Measurements from ENCODE around the gene S1PR2. TPM values are rescaled to one million over a fixed set of nuclear protein-coding genes. Genes with fewer than 3 reads are reported as not detected.

The S1PR2 gene
- total and polyA plus RNA-seq, 9 of the 15 experiments (the other 6 are each of a cell fraction or from before 2014, with no cell fraction given) = 1.5 to 3.9 (median 2.0) TPM

- Histone ChIP-seq H3K79me2 (ENCODE audit: control insufficient read depth, insufficient read depth, low read length) (peaks cover 17% of the 10 kb centered on the region), H3K4me2 (ENCODE audit: insufficient read depth, low read length) (no peak overlapping the region), H3K9ac (ENCODE audit: insufficient read depth in 1 of 2, low read depth in 2 of 2, low read length in 2 of 2) (peak overlapping the region in 1 of 2 experiments; percentile 70; a peak in 2 of 4 replicates), H2AFZ (ENCODE audit: low read depth, low read length) (no peak overlapping the region), H3K4me1 (replicated peaks in 1 of 2; ENCODE audit: control insufficient read depth in 2 of 2, insufficient read depth in 2 of 2, low read length in 2 of 2) (peaks cover 22 to 43% of the 10 kb centered on the region in 2 experiments; a peak in 4 of 5 replicates), H3K9me1 (ENCODE audit: control insufficient read depth, insufficient read depth, low read length) (no peaks in the 10 kb centered on the region), H3K27me3 (ENCODE audit: control insufficient read depth in 2 of 2, insufficient read depth in 2 of 2, low read length in 2 of 2) (no peaks in the 10 kb centered on the region), H3K36me3 (ENCODE audit: control insufficient read depth, insufficient read depth, low read length) (peaks cover 11% of the 10 kb centered on the region; the same call in 1 of the 3 replicates), H4K20me1 (replicated peaks; ENCODE audit: control insufficient read depth, insufficient read depth, low read length) (0 out of 2 replicates have a peak, but pooled peaks cover 4% of the 10 kb centered on the region), H3K9me3 (replicated peaks; ENCODE audit: control insufficient read depth, insufficient read depth, low read depth, low read length) (no peaks in the 10 kb centered on the region), H3K4me3 (no peak overlapping the region), H3K27ac (ENCODE audit: extremely low read depth, low read depth, low read length) (no peak overlapping the region)
- ChIA-PET CTCF (ENCODE audit: low intra/inter-chr PET ratio) (interaction anchor here (2.0 kb wide), 1 partner anchor 23 kb away, joined by 8 read pairs; no protein-coding TSS in a partner anchor), POLR2A (no interaction called here)
- intact Hi-C loops (cut with micrococcal nuclease) = no loop called here
- in situ Hi-C loops (cut with MboI) = no loop called here
- DNase-seq (ENCODE audit: extremely low read depth in 1 of 4, low spot score in 3 of 4) (peak in 3 of 4 experiments; percentile 34 to 67 (median 50)), FAIRE-seq (no peak), ATAC-seq (no peak)
- BruUV-seq (replicated peaks) = no TSS peak
- 83% methylated on average over 25 of the region's 28 CpGs for WGBS (ENCODE audit: insufficient coverage, low coverage, missing lambda C conversion rate)
- no peak for TF ChIP-seq ZC3H8 (IDR thresholded peaks at IDR 0.05)
- peak; percentile 30 for TF ChIP-seq FOS (IDR thresholded peaks at IDR 0.05; ENCODE audit: extremely low read depth, insufficient read length)
- TF ChIP-seq SPI1 (IDR thresholded peaks at IDR 0.05; ENCODE audit: borderline replicate concordance, low read depth, low read length) = no peak
- TF ChIP-seq MTF1 (CRISPR knock-in tag; IDR thresholded peaks at IDR 0.05; ENCODE audit: borderline replicate concordance) = no peak
- no peak for TF ChIP-seq CTBP1 (IDR thresholded peaks at IDR 0.05; ENCODE audit: borderline replicate concordance)
- no peak for TF ChIP-seq WHSC1 (IDR thresholded peaks at IDR 0.05; ENCODE audit: low read length)
- no peak for TF ChIP-seq NFE2 (IDR thresholded peaks at IDR 0.05; ENCODE audit: low read depth)
- no peak for TF ChIP-seq GATAD2B (IDR thresholded peaks at IDR 0.05; ENCODE audit: borderline replicate concordance)
- peak; percentile 54 for TF ChIP-seq ASH1L (IDR thresholded peaks at IDR 0.05; ENCODE audit: borderline replicate concordance, low read depth, partially characterized antibody)
- no peak for TF ChIP-seq MCM2 (IDR thresholded peaks at IDR 0.05; ENCODE audit: low read depth)
- no peak for TF ChIP-seq SMARCE1 (IDR thresholded peaks at IDR 0.05)
- TF ChIP-seq MECOM (CRISPR knock-in tag; IDR thresholded peaks at IDR 0.05) = no peak
- no peak for TF ChIP-seq SRSF1 (IDR thresholded peaks at IDR 0.05; ENCODE audit: low read depth, low read length)
- no peak for TF ChIP-seq ZBTB34 (CRISPR knock-in tag; IDR thresholded peaks at IDR 0.05)
- no peak for TF ChIP-seq ZFX (CRISPR knock-in tag; IDR thresholded peaks at IDR 0.05)
- TF ChIP-seq ZNF408 (CRISPR knock-in tag; IDR thresholded peaks at IDR 0.05; ENCODE audit: low read depth) = no peak
- TF ChIP-seq, protein P1, sequence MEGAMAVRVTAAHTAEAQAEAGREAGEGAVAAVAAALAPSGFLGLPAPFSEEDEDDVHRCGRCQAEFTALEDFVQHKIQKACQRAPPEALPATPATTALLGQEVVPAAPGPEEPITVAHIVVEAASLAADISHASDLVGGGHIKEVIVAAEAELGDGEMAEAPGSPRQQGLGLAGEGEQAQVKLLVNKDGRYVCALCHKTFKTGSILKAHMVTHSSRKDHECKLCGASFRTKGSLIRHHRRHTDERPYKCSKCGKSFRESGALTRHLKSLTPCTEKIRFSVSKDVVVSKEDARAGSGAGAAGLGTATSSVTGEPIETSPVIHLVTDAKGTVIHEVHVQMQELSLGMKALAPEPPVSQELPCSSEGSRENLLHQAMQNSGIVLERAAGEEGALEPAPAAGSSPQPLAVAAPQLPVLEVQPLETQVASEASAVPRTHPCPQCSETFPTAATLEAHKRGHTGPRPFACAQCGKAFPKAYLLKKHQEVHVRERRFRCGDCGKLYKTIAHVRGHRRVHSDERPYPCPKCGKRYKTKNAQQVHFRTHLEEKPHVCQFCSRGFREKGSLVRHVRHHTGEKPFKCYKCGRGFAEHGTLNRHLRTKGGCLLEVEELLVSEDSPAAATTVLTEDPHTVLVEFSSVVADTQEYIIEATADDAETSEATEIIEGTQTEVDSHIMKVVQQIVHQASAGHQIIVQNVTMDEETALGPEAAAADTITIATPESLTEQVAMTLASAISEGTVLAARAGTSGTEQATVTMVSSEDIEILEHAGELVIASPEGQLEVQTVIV (CRISPR knock-in tag; IDR thresholded peaks at IDR 0.05; ENCODE audit: borderline replicate concordance) = no peak
- no peak for TF ChIP-seq CREM (IDR thresholded peaks at IDR 0.05; ENCODE audit: low read depth)
- TF ChIP-seq, protein P2, sequence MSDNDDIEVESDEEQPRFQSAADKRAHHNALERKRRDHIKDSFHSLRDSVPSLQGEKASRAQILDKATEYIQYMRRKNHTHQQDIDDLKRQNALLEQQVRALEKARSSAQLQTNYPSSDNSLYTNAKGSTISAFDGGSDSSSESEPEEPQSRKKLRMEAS (CRISPR knock-in tag; IDR thresholded peaks at IDR 0.05) = no peak
- TF ChIP-seq MAFG (tag; conservative IDR thresholded peaks at IDR 0.05) = no peak
These were observed 3.8 kb downstream of the S1PR2 start for GRCh38 chr19:10227026-10227971.

Data from K562 (cell line).